Lung (tissue), 12 donors: ENCODE results near the gene DENND11. TPM values are rescaled to one million over a fixed set of nuclear protein-coding genes. Genes with fewer than 3 reads are reported as not detected.

Source experiments
- ATAC-seq: fragments of 200-7000 bp; cut with Tn5 transposase; one replicate; pipeline ENCODE4 v1.9.1; 2020; ENCODE audit warnings: moderate number of reproducible peaks; ENCODE audit not compliant: insufficient read depth, low FRiP score
- DNase-seq, 3 donors: peaks; one replicate each; pipeline ENCODE4 v3.0.0-alpha.2; 2013 to 2017
- H3K27ac ChIP-seq, 2 donors: one replicate each; pipeline ENCODE4 v1.5.1; 2013; ENCODE audit warnings: mild to moderate bottlenecking in 2 of 2, moderate library complexity in 2 of 2, control low read depth in 1 of 2, inconsistent platforms in 1 of 2, low read depth in 1 of 2, low read length in 1 of 2
- H3K27me3 ChIP-seq, 3 donors: one replicate each; pipeline ENCODE4 v1.5.1; 2013; ENCODE audit warnings: low read length in 2 of 3; ENCODE audit not compliant: control insufficient read depth in 3 of 3, insufficient read depth in 3 of 3
- H3K36me3 ChIP-seq, 4 donors: one replicate each; pipeline ENCODE4 v1.5.1; 2013; ENCODE audit warnings: low read length in 4 of 4, mild to moderate bottlenecking in 1 of 4, moderate library complexity in 1 of 4; ENCODE audit not compliant: control insufficient read depth in 4 of 4, insufficient read depth in 4 of 4
- H3K4me1 ChIP-seq, 5 donors: one replicate each; pipeline ENCODE4 v1.5.1; 2013; ENCODE audit warnings: low read length in 5 of 5, mild to moderate bottlenecking in 2 of 5, moderate library complexity in 1 of 5; ENCODE audit not compliant: control insufficient read depth in 5 of 5, insufficient read depth in 5 of 5
- H3K4me3 ChIP-seq: one replicate; pipeline ENCODE4 v1.5.1; 2013; ENCODE audit warnings: mild to moderate bottlenecking, control low read depth, moderate library complexity
- H3K9ac ChIP-seq, 2 donors: one replicate each; pipeline ENCODE4 v1.5.1; 2013; ENCODE audit warnings: low read length in 2 of 2, control low read depth in 1 of 2; ENCODE audit not compliant: insufficient read depth in 1 of 2
- H3K9me3 ChIP-seq, 4 donors: one replicate each; pipeline ENCODE4 v1.5.1; 2013; ENCODE audit warnings: low read length in 3 of 4, mild to moderate bottlenecking in 1 of 4, moderate library complexity in 1 of 4; ENCODE audit not compliant: control insufficient read depth in 4 of 4, insufficient read depth in 3 of 4
- CTCF ChIP-seq: IDR thresholded peaks from 2 replicates; pipeline ENCODE4 v1.5.1; 2012; ENCODE audit warnings: mild to moderate bottlenecking; ENCODE audit errors: control extremely low read depth, extremely low read depth
- WGBS, 2 donors: extraction: QIAGEN DNeasy Blood & Tissue Kit; methylation state at CpG; one replicate each; pipeline ENCODE4 v1.1.7; 2013; 5-methylcytosine and 5-hydroxymethylcytosine counted together
- polyA plus RNA-seq, 2 donors: library from polyadenylated mRNA; stranded (reverse); fragments of 200-250 nt; gene quantifications; one replicate each; pipeline ENCODE4 v1.2.1, GENCODE V29; 2013
- total RNA-seq, 2 donors: library from RNA; depleted of rRNA in 1 of 2; stranded (reverse); fragments of >200 nt in 1 of 2; gene quantifications; one replicate each; pipeline ENCODE4 v1.2.1, GENCODE V29; 2014 to 2021
- donor health status: control.
- donor health status: control.
- donor health status: Bipolar disorder and iron deficiency.
- donor health status: healthy.
- donor health status: DM: yes; HTN: yes; CAD: no.

The DENND11 gene
- total and polyA plus RNA-seq, 4 donors = 5.1 to 43.3 (median 16.2) TPM

DNA sequence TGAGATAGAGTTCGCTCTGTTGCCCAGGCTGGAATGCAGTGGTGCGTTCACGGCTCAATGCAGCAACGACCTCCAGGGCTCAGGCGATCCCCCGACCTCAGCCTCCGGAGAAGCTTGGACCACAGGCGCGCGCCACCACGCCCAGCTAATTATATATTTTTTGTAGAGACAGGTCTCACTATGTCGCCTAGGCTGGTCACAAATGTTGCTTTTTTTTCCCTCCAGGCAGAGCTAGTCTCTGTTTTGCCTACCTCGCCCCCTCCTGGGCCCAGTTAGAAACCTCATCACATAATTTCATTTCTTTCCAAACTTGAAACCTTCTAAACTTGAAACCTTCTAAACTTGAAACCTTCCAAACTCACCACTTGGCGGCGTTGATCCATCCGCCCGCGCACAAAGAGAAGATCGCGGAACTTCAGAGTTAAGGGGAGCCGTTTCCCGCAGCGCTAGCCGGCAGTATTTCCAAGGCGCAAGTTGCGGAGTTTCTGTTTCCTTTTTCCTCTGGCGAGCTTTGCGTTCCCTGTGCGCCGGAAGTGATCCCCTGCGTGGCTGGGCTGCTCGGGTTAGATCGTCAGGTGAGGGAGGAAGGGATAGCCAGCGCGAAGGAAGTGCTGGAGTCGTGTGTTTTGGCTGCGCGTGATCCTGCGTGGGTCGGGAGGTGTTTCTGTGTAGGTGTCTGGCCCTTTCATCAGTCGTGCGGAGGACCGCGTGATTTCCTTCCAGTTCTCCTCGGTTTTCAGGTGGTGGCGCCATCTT is 36.0 kb upstream of the DENND11 start, which contains the start of gene SSBP1:
Gene SSBP1 (plus strand): TSS at position 523 of the 756 bp plus-strand sequence. CDS start 809 bp downstream, outside the sequence.
- H3K4me3 ChIP-seq = peak within 1 kb of the TSS; percentile 88
- 1 to 2% methylated on average over 46 of the region's 46 CpGs for WGBS, 2 donors
- H3K36me3 ChIP-seq = peaks cover 5 to 20% (median 7%) of the 10 kb centered on the region in 4 donors
- H3K27me3 ChIP-seq = no peaks in the 10 kb centered on the region
- H3K9ac ChIP-seq = peak within 1 kb of the TSS; percentile 78 to 99
- ATAC-seq (peak; percentile 95), DNase-seq (peak; percentile 95 to 99 (median 99))
- peak; percentile 49 for TF ChIP-seq CTCF
- peaks cover 0 to 14% (median 11%) of the 10 kb centered on the region in 5 donors for H3K4me1 ChIP-seq
- H3K27ac ChIP-seq = peak within 1 kb of the TSS; percentile 84 to 94
- no peaks in the 10 kb centered on the region for H3K9me3 ChIP-seq

DNA sequence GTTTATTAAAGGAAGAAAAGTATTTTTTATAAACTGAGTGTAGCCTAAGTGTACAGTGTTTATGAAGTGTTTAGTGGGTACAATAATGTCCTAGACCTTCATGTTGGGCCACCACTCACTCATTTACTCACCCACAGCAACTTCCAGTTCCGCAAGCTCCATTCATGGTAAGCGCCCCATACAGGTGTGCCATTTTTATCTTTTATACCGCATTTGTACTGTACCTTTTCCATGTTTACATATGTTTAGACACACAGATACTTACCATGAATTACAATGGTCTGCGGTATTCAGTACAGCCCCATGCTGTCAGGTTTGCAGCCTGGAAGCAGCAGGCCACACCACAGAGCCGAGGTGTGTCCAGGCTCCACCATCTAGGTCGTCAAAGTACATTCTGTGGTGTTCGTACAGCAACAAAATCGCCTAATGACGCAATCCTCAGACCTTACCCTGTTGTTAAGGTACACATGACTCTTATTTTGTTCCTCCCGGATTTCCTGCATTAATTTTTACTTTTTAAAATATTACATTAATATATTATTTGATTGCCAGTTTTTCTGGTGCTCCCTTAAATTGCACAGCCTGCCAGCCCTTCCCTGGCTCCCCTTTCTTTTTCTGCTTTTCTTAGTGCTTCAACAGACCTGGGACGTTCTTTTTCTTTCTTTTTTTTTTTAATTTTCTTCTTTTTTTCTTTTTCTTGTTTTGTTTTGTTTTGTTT is 35.3 kb upstream of the DENND11 start:
- TF ChIP-seq CTCF = no peak
- Histone ChIP-seq H3K27ac (peak overlapping the region; percentile 75 to 88), H3K9me3 (no peaks in the 10 kb centered on the region), H3K4me3 (peak overlapping the region; percentile 65), H3K36me3 (peaks cover 4 to 17% (median 5%) of the 10 kb centered on the region in 4 donors), H3K4me1 (peaks cover 0 to 14% (median 11%) of the 10 kb centered on the region in 5 donors), H3K27me3 (no peaks in the 10 kb centered on the region), H3K9ac (peak overlapping the region in 1 of 2 donors; percentile 99)
- DNase-seq (peak in 1 of 3 donors; percentile 3), ATAC-seq (no peak)
- 60% methylated on average over 11 of the region's 11 CpGs for WGBS, 2 donors

DNA sequence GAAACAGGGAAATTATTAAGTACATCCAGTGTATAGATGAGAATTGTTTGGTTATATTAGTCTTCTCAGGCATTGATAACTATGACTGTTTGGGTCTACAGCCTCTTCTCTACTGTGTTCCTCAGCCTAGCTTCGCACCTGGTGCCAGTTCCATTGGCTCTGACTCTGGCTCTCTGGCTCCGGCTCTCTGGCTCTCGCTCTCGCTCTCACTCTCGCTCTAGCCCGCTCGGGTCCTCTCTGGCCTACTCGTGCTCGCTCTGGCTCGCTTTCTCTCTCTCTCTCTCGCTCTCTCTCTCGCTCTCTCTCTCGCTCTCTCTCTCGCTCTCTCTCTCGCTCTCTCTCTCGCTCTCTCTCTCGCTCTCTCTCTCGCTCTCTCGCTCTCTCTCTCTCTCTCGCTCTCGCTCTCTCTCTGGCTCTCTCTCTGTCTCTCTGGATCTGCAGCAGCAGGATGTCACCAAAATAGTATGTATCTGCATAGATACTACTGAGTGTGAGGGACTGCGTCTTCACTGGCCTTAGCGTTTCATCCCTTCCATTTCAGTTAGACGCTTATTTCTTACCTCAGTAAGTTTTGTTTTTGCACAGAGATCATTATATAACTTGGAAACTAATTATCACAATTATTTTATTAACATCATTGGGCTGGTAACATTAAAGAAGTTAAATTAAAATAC is 29.6 kb upstream of the DENND11 start:
- Histone ChIP-seq H3K9me3 (no peaks in the 10 kb centered on the region), H3K9ac (no peak overlapping the region), H3K27me3 (peaks cover 0 to 3% (median 0%) of the 10 kb centered on the region in 3 donors), H3K36me3 (no peaks in the 10 kb centered on the region), H3K4me1 (no peaks in the 10 kb centered on the region), H3K27ac (no peak overlapping the region), H3K4me3 (no peak overlapping the region)
- no peak for TF ChIP-seq CTCF
- WGBS, 2 donors = 86 to 89% methylated on average over 24 of the region's 24 CpGs
- DNase-seq = no peak
- ATAC-seq = no peak
